Neural cell (in vitro differentiated cells): Measurements from ENCODE around the gene THYN1.

Source experiments
- CTCF ChIP-seq: fragments of 450-650 bp; IDR thresholded peaks from 2 replicates; pipeline ENCODE4 v1.5.1; 2014; ENCODE audit warnings: antibody characterized with exemption, mild to moderate bottlenecking, moderate library complexity; ENCODE audit not compliant: poor library complexity, severe bottlenecking
- POLR2AphosphoS5 ChIP-seq: IDR thresholded peaks from 2 replicates; pipeline ENCODE4 v1.6.1; 2012
- SMC3 ChIP-seq: fragments of 450-650 bp; conservative IDR thresholded peaks from 2 replicates; pipeline ENCODE4 v1.6.1; 2014; ENCODE audit warnings: antibody characterized with exemption, mild to moderate bottlenecking, moderate library complexity; ENCODE audit not compliant: poor library complexity

- TF ChIP-seq CTCF = no peak
- TF ChIP-seq POLR2AphosphoS5 = no peak
- no peak for TF ChIP-seq SMC3
These were observed 3.9 kb upstream of the THYN1 start for GRCh38 chr11:134257101-134257500.
